GM19351 (cell line): ENCODE measurements around the gene THAP7.

ENCODE experiments used
- ATAC-seq: cut with Tn5 transposase; IDR thresholded peaks from one replicate; pipeline ENCODE4 v1.9.1; 2021; ENCODE audit warnings: mild to moderate bottlenecking, moderate library complexity; ENCODE audit not compliant: unreplicated experiment

The THAP7 gene

GRCh38 chr22:20949698-20950183 lies 52.2 kb downstream of the THAP7 start:
- no peak for ATAC-seq
